ENCODE data around the gene UACA. TPM values are rescaled to one million over a fixed set of nuclear protein-coding genes. Genes with fewer than 3 reads are reported as not detected.
"Not testable (repeated sequence)": the region's sequence is repeated elsewhere in the genome, so short reads cannot be mapped to it uniquely, and the experiment has no call there.

UACA gene
- total RNA-seq, 2 donors from 2014 or later = 49.7 to 67.1 TPM

DNA sequence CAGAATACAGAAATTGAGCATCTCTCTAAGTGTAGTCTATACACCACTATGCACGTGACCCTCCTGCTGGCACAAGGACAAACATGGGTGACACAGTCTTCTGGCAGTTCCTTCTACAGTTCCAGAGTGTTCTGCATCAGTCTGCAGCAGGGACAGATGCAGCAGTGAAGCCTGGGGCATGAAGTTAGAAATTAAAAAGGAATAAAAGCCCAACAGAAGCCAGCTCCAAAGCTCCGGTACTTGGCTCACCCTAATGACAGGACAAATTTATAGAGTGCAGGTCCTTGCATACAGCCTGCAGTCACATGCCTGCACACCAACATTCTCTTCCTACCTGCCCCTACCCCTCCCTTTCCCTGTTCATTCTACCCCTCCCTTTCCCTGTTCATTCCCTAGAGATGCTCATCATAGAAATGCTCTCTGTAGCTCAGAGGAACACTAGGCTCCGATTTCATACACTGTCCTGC, 15.0 kb downstream of the UACA start:
- H3K36me3 Mint-ChIP-seq (ENCODE audit: low read depth) = peaks cover 5% of the 10 kb centered on the region
- TF ChIP-seq, protein P1, sequence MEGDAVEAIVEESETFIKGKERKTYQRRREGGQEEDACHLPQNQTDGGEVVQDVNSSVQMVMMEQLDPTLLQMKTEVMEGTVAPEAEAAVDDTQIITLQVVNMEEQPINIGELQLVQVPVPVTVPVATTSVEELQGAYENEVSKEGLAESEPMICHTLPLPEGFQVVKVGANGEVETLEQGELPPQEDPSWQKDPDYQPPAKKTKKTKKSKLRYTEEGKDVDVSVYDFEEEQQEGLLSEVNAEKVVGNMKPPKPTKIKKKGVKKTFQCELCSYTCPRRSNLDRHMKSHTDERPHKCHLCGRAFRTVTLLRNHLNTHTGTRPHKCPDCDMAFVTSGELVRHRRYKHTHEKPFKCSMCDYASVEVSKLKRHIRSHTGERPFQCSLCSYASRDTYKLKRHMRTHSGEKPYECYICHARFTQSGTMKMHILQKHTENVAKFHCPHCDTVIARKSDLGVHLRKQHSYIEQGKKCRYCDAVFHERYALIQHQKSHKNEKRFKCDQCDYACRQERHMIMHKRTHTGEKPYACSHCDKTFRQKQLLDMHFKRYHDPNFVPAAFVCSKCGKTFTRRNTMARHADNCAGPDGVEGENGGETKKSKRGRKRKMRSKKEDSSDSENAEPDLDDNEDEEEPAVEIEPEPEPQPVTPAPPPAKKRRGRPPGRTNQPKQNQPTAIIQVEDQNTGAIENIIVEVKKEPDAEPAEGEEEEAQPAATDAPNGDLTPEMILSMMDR (conservative IDR thresholded peaks at IDR 0.05) = no peak
- no peak overlapping the region for H3K4me3 Mint-ChIP-seq
- H3K27ac Mint-ChIP-seq = no peak overlapping the region
- no peak overlapping the region for H3K4me3 ChIP-seq (ENCODE audit: low read length)
- DNase-seq = no peak
- no peaks in the 10 kb centered on the region for H3K36me3 ChIP-seq (ENCODE audit: control insufficient read depth, insufficient read depth, low read length)
- 87 to 100% methylated on average over 2 of the region's 3 CpGs for WGBS, 2 experiments (ENCODE audit: insufficient coverage in 1 of 2, insufficient read length in 1 of 2)
- no peaks in the 10 kb centered on the region for H3K4me1 ChIP-seq (ENCODE audit: control insufficient read depth, insufficient read depth, low read length)
- H3K27me3 Mint-ChIP-seq (ENCODE audit: insufficient read depth) = no peaks in the 10 kb centered on the region
- peaks cover 3% of the 10 kb centered on the region for H3K9me3 Mint-ChIP-seq
- no peak overlapping the region for H3K27ac ChIP-seq (ENCODE audit: low read depth, low read length)
- no peaks in the 10 kb centered on the region for H3K27me3 ChIP-seq (ENCODE audit: control insufficient read depth, insufficient read depth, low read length, poor library complexity, severe bottlenecking)
- H3K9me3 ChIP-seq (ENCODE audit: control insufficient read depth, low read length) = no peaks in the 10 kb centered on the region
- H3K9ac ChIP-seq (ENCODE audit: extremely low read depth, low read length, poor library complexity, severe bottlenecking) = no peak overlapping the region
- peaks cover 10% of the 10 kb centered on the region for H3K4me1 Mint-ChIP-seq

DNA sequence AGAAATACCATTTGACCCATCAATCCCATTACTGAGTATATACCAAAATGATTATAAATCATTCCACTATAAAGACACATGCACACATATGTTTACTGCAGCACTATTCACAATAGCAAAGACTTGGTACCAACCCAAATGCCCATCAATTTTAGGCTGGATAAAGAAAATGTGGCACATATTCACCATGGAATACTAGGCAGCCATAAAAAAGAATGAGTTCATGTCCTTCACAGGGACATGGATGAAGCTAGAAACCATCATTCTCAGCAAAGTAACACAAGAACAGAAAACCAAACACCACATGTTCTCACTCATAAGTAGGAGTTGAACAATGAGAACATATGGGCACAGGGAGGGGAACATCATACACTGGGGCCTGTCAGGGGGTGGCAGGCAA, 16.8 kb downstream of the UACA start:
- H3K27ac ChIP-seq (ENCODE audit: low read depth, low read length); H3K9ac ChIP-seq (ENCODE audit: extremely low read depth, low read length, poor library complexity, severe bottlenecking); H3K36me3 Mint-ChIP-seq (ENCODE audit: low read depth); H3K36me3 ChIP-seq (ENCODE audit: control insufficient read depth, insufficient read depth, low read length); H3K9me3 ChIP-seq (ENCODE audit: control insufficient read depth, low read length); H3K27ac Mint-ChIP-seq; H3K9me3 Mint-ChIP-seq; H3K4me3 Mint-ChIP-seq; H3K4me3 ChIP-seq (ENCODE audit: low read length); H3K4me1 ChIP-seq (ENCODE audit: control insufficient read depth, insufficient read depth, low read length); H3K4me1 Mint-ChIP-seq; DNase-seq; H3K27me3 ChIP-seq (ENCODE audit: control insufficient read depth, insufficient read depth, low read length, poor library complexity, severe bottlenecking); H3K27me3 Mint-ChIP-seq (ENCODE audit: insufficient read depth): not testable (repeated sequence)

DNA sequence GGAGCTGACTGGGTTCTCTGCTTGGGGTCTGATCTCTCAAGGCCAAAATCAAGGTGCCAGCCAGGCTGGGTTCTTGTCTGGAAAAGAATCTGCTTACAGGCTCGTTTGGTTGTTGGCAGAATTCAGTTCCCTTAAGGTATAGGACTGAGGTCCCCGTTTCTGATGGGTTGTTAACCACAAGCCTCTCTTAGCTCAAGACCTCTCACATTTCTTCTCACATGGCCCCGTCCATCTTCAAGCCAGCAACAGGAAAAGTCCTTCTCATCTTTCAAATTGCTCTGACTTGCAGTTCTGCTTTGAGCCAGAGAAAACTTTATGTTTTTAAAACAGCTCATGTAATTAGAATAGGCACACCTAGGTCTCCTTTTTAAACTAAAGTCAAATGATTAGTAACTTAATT, 20.4 kb downstream of the UACA start:
- Mint-ChIP-seq H3K4me1 (peaks cover 4% of the 10 kb centered on the region), H3K36me3 (ENCODE audit: low read depth) (peaks cover 5% of the 10 kb centered on the region)

More for the DNA sequence above, 20.4 kb downstream of the UACA start:
- Histone ChIP-seq H3K27me3 (ENCODE audit: control insufficient read depth, insufficient read depth, low read length, poor library complexity, severe bottlenecking) (no peaks in the 10 kb centered on the region), H3K27ac (ENCODE audit: low read depth, low read length) (no peak overlapping the region), H3K4me3 (ENCODE audit: low read length) (no peak overlapping the region), H3K9ac (ENCODE audit: extremely low read depth, low read length, poor library complexity, severe bottlenecking) (no peak overlapping the region), H3K9me3 (ENCODE audit: control insufficient read depth, low read length) (no peaks in the 10 kb centered on the region), H3K4me1 (ENCODE audit: control insufficient read depth, insufficient read depth, low read length) (no peaks in the 10 kb centered on the region), H3K36me3 (ENCODE audit: control insufficient read depth, insufficient read depth, low read length) (no peaks in the 10 kb centered on the region)
- no peak for DNase-seq
- H3K9me3 Mint-ChIP-seq = peaks cover 3% of the 10 kb centered on the region
- H3K4me3 Mint-ChIP-seq = no peak overlapping the region
- no peaks in the 10 kb centered on the region for H3K27me3 Mint-ChIP-seq (ENCODE audit: insufficient read depth)
- WGBS, 2 experiments (ENCODE audit: insufficient coverage in 1 of 2, insufficient read length in 1 of 2) = 79 to 86% methylated on average over 3 of the region's 3 CpGs
- TF ChIP-seq, protein P1 (conservative IDR thresholded peaks at IDR 0.05) = no peak
- H3K27ac Mint-ChIP-seq = no peak overlapping the region
